ENCODE measurements around the gene CYP2S1.

The CYP2S1 gene

DNA sequence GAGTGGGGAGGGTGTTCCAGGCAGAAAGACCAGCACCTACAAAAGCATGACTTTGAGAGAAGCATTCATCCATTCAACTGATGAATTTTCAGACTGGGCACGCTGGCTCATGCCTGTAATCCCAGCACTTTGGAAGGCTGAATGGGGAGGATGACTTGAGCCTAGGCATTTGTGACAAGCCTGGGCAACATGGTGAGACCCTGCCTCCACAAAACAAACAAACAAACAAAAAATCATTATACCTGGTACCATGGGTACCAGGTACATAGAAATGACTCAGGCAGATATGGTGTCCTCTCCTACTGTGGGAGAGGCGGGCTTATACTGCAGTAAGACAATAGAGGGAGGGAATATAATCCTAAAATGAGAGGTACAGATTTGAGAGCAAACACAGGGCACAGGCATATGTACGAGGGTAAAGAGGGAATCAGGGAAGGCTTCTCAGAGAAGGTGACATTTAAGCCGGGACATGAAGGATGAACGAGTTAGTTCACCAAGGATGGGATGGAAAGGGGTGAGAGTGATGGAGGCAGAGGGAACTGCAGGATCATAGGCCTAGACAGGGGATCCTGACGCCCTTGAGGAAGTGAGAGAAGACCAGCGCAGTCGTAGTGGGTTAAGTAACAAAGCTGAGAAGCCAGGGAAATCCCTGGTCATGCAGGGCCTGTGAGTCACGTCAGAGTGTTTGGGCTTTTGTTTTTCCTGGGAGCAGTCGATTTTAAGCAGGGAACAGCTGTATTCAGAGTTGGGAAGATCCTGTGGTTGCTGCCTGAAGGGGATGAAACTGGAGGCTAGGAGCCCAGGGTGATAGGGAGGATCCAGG lies 2.9 kb downstream of the CYP2S1 start:
- DNase-seq: no peak

GRCh38 chr19:41198559-41198958 lies 5.5 kb downstream of the CYP2S1 start:
- DNase-seq: no peak

GRCh38 chr19:41203371-41203770 lies 10.4 kb downstream of the CYP2S1 start:
- no peak for DNase-seq

DNA sequence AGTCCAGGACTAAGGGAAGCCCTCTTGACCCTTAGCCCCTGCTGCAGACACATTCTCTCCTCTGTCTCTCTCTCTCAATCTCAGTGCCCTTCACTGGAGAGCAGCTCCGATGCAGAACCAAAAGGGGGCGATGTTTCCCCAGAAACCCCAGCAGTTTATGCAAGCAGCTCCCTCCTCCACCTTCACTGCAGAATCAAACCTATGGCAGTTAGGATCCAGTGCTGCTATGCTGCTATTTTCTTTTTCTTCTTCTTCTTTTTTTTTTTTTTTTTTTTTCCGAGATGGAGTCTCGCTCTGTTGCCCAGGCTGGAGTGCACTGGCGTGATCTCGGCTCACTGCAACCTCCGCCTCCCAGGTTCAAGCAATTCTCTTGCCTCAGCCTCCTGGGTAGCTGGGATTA lies 11.3 kb downstream of the CYP2S1 start:
- peak; percentile 80 to 86 for DNase-seq

DNA sequence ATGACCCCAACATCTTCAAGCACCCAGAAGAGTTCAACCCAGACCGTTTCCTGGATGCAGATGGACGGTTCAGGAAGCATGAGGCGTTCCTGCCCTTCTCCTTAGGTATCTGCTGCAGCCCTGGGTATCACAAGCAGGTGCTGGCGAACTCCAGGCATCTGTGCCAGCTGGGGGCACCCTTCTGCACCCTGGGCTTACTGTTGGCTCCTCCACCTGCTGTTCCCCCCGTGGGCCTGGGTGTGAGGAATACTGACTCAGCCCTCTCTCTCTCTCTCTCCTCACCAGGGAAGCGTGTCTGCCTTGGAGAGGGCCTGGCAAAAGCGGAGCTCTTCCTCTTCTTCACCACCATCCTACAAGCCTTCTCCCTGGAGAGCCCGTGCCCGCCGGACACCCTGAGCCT lies 13.0 kb downstream of the CYP2S1 start:
- peak in 1 of 2 donors; percentile 9 for DNase-seq

DNA sequence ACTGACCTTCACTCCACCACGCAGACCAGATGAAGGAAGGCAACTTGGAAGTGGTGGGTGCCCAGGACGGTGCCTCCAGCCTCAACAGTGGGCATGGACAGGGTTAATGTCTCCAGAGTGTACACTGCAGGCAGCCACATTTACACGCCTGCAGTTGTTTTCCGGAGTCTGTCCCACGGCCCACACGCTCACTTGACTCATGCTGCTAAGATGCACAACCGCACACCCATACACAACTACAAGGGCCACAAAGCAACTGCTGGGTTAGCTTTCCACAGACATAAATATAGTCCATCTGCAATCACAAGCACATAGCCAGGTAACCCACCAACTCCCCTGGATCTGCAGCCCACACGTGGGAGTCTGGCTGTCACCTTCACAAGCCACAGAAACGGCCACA lies 13.4 kb downstream of the CYP2S1 start:
- DNase-seq: no peak

DNA sequence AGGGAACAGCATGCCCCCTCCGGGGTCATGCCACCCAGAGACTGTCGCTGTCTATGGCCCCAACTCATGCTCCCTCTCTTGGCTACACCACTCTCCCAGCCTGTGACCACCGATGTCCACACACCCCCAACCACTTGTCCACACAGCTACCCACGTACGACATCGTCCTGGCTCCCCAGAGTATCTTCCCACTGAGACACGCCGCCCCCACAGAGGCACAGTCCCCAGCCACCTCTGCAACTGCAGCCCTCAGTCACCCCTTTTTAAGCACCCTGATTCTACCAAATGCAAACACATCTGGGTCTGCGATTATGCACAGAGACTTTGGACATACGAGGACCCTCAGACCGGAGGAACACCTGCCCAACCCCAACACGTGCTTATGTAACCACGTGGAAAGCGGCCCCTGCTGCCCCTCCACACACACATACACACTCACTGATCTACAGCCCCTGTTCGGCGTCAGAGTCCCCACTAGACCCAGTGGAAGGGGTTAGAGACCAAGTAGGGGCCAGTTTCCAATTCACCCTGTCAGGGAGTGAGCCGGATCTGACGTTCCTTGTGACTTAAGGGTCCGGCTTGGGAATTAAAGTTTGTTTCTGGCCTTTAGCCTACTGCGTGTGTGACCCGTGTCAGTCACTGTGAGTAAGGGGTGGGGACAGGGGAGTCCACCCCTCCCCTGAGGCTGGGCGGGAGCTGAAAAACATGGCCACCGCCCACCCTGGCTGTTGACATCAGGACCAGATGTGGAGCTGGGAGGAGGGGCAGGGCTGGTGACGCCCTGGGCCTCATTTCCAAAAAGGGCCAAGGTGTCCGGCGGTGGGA lies 14.1 kb downstream of the CYP2S1 start:
- no peak for DNase-seq

DNA sequence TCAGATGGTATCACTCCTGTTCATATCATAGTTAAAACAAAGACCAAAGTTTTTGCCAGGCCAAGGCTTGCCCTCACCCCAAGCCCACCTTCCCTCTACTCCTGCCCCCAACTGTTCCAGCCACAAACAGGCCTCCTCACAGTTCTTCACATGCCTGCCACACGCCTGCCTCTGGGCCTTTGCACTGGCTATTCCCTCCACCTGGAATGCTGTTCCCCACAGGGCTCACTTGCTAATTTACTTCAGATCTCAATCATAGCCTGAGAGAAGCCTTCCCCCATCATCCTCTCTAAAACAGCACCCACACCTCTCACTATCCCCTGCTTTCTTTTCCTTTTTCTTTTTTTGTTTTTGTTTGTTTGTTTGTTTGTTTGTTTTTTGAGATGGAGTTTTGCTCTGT lies 21.1 kb downstream of the CYP2S1 start:
- DNase-seq: no peak

- no peak for DNase-seq
These were observed 24.7 kb downstream of the CYP2S1 start for GRCh38 chr19:41217741-41218140.

GRCh38 chr19:41218249-41218614 lies 25.2 kb downstream of the CYP2S1 start:
- DNase-seq: no peak

- no peak for DNase-seq
These were observed 25.8 kb downstream of the CYP2S1 start, which contains the start of gene AXL for GRCh38 chr19:41218615-41219507. TSS of gene AXL (plus strand) at chr19:41219223. CDS start at chr19:41219393, 170 bp downstream.

DNA sequence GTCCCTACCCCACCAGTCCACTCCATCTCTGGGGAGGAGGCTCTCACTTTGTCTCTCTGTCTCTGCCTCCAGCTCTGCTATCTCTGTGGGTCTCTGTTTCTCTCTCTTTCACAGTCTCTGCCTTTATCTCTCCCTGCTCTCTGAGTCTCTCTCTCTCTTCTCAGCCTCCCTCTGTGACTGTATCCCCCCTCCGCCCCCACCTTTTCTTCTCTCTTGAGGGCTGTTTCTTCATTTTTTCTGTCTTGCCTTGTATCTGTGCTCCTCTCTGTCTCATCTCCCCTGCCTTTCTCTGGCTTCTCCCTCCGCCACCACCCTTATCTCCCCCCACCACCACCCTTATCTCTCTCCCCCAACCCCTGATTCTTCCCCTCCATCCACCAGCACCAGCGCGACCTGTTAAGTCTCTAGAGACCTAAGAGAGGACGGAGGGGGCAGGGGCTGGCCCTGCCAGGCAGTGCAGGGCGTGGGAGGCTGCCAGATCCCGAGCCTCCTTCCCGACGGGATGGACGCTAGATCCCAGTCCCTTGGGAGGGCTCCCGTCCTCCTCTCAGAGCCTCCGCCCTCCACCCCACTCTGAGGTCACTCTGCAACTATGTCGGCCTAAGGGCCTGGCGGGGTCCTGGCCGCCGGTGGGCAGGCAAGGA lies 27.0 kb downstream of the CYP2S1 start:
- no peak for DNase-seq

GRCh38 chr19:41220811-41221210 lies 27.8 kb downstream of the CYP2S1 start:
- DNase-seq: no peak

DNA sequence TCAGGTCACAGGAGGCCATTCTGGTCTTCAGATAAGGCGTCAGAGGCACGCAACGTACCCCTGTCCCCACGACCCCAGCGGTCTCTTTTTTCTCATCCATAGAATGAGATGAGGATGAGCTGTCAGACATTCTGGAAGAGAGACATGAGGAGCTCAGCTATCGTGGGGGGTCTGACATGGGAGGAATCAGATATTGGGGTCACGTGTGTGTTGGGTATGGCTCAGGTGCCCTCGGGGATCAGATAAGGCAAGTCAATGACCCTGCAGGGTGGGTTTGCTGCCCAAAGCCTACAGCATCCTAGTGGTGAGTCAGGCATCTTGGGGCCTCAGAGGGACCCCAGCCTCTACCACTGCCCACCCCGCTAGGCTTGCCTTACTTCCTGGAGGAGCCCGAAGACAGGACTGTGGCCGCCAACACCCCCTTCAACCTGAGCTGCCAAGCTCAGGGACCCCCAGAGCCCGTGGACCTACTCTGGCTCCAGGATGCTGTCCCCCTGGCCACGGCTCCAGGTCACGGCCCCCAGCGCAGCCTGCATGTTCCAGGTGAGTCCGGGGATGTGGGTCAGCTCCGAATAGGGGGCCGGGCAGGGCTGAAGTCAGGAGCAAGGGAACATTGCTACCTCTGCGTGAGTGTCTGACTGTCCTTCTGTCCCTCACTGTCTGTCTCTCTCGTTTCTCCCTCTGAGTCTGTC lies 28.6 kb downstream of the CYP2S1 start:
- no peak for DNase-seq

GRCh38 chr19:41222240-41222639 lies 29.2 kb downstream of the CYP2S1 start:
- no peak for DNase-seq

DNA sequence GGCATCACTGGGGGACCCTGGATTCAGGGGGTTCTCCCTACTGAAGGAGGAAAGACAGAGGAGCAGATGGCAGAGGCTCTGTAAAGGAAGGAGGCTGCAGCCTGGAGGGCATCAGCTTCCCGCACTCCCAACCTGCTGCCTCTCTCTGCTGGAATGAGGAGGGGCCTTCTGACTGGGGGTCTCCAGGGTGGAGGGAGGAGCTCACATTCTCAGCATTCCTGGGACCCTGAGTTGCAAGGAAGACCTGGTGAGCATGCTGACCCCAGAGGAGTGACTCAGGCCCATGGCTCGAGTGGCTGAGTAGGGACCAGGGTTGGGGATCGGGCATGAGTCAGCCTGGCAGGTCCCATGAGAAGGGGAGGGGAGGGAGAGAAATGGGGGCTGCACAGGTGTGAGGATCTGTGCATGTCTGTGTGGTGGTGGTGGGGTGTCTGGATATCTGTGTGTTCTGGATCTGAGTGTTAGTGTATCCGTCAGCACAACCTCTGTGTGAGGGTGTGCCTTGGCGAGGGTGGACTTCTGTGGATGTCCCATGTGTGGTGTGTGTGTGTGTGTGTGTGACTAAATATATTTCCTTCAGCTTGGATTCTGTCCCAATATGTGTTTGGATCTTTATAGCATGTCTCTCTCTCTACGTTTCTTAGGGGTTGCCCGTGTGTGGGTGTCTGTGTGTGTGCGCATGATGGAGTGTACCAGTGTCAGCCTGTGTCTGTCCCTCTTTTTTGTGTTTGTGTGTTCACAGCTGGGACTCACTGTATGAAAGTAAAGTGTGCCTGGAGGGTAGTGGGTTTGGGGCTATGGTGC lies 30.6 kb downstream of the CYP2S1 start:
- no peak for DNase-seq

- DNase-seq: no peak
These were observed 31.6 kb downstream of the CYP2S1 start for GRCh38 chr19:41224632-41225031.

- DNase-seq: peak; percentile 49 to 56
These were observed 32.4 kb downstream of the CYP2S1 start for GRCh38 chr19:41225238-41226052.

GRCh38 chr19:41226053-41226873 lies 33.2 kb downstream of the CYP2S1 start:
- DNase-seq: peak; percentile 35 to 39

Measured in activated CD4-positive, alpha-beta T cell treated with anti-CD3 and anti-CD28 coated beads for 4 hours (primary cell).